SK-N-MC (cell line): ENCODE measurements around the gene ZBTB9.
"Not testable (repeated sequence)": the region's sequence is repeated elsewhere in the genome, so short reads cannot be mapped to it uniquely, and the experiment has no call there.

Experiments
- DNase-seq: peaks from one replicate; pipeline ENCODE4 v3.0.0-alpha.2; 2011; ENCODE audit warnings: low read depth, low spot score
- H3K27ac ChIP-seq: fragments of 200-600 bp; sonication (generic); 2 replicates; pipeline ENCODE4 v1.5.1; 2016; ENCODE audit warnings: mixed run types
- H3K36me3 ChIP-seq: fragments of 200-600 bp; sonication (generic); 2 replicates; pipeline ENCODE4 v1.6.1; 2017; ENCODE audit warnings: antibody characterized with exemption, low read length, mixed read lengths; ENCODE audit not compliant: insufficient read depth
- H3K4me3 ChIP-seq: fragments of 200-600 bp; sonication (generic); 2 replicates; pipeline ENCODE4 v1.5.1; 2016
- H3K9ac ChIP-seq: fragments of 200-600 bp; sonication (generic); 2 replicates; pipeline ENCODE4 v1.8.0; 2017; ENCODE audit warnings: mixed run types, mixed read lengths; ENCODE audit not compliant: insufficient read length
- H3K9me3 ChIP-seq: fragments of 200-600 bp; sonication (generic); 2 replicates; pipeline ENCODE4 v1.6.1; 2017; ENCODE audit warnings: low read depth, mild to moderate bottlenecking, antibody characterized with exemption, low read length, moderate library complexity, mixed read lengths
- EZH2 ChIP-seq: fragments of 200-600 bp; sonication (generic); IDR thresholded peaks from one replicate; pipeline ENCODE4 v1.6.1; 2017; ENCODE audit warnings: antibody characterized with exemption
- FOXP2 ChIP-seq: optimal IDR thresholded peaks from 2 replicates; pipeline ENCODE3; 2011; ENCODE audit warnings: mild to moderate bottlenecking, moderate library complexity; ENCODE audit not compliant: insufficient read depth; ENCODE audit errors: extremely low read length, control extremely low read depth
- POLR2AphosphoS5 ChIP-seq: IDR thresholded peaks from 2 replicates; pipeline ENCODE4 v1.6.1; 2012; ENCODE audit warnings: mild to moderate bottlenecking, low read depth, low read length, borderline replicate concordance

The ZBTB9 gene

GRCh38 chr6:33469661-33470060, 15.3 kb downstream of the ZBTB9 start:
- H3K9me3 ChIP-seq = no peaks in the 10 kb centered on the region
- TF ChIP-seq FOXP2 (no peak), EZH2 (no peak), POLR2AphosphoS5 (no peak)
- H3K9ac ChIP-seq = no peak overlapping the region
- DNase-seq = no peak
- no peaks in the 10 kb centered on the region for H3K36me3 ChIP-seq
- H3K4me3 ChIP-seq = no peak overlapping the region
- H3K27ac ChIP-seq = no peak overlapping the region

GRCh38 chr6:33477864-33478263, 23.5 kb downstream of the ZBTB9 start:
- no peak for DNase-seq
- no peak overlapping the region for H3K9ac ChIP-seq
- no peaks in the 10 kb centered on the region for H3K36me3 ChIP-seq
- H3K4me3 ChIP-seq = no peak overlapping the region
- TF ChIP-seq EZH2 (no peak), FOXP2 (no peak), POLR2AphosphoS5 (no peak)
- no peak overlapping the region for H3K27ac ChIP-seq
- H3K9me3 ChIP-seq = no peaks in the 10 kb centered on the region

- TF ChIP-seq POLR2AphosphoS5 (no peak), FOXP2 (no peak), EZH2 (no peak)
- H3K9ac ChIP-seq = no peak overlapping the region
- no peaks in the 10 kb centered on the region for H3K36me3 ChIP-seq
Measured at GRCh38 chr6:33481192-33481591, 26.8 kb downstream of the ZBTB9 start.

GRCh38 chr6:33482620-33483019, 28.2 kb downstream of the ZBTB9 start:
- H3K9me3 ChIP-seq, DNase-seq, H3K4me3 ChIP-seq, H3K9ac ChIP-seq, H3K36me3 ChIP-seq, H3K27ac ChIP-seq: not testable (repeated sequence)

More at GRCh38 chr6:33481192-33481591, 26.8 kb downstream of the ZBTB9 start:
- DNase-seq = no peak
- no peaks in the 10 kb centered on the region for H3K9me3 ChIP-seq
- H3K4me3 ChIP-seq = no peak overlapping the region
- H3K27ac ChIP-seq = no peak overlapping the region

- Histone ChIP-seq H3K9ac (no peak overlapping the region), H3K27ac (no peak overlapping the region), H3K4me3 (no peak overlapping the region), H3K36me3 (no peaks in the 10 kb centered on the region), H3K9me3 (no peaks in the 10 kb centered on the region)
- TF ChIP-seq EZH2 = no peak
- TF ChIP-seq FOXP2 = no peak
- TF ChIP-seq POLR2AphosphoS5 = no peak
- no peak for DNase-seq
Measured at GRCh38 chr6:33483678-33484077, 29.3 kb downstream of the ZBTB9 start.

GRCh38 chr6:33484673-33485262, 30.4 kb downstream of the ZBTB9 start:
- not testable (repeated sequence) for DNase-seq, H3K9me3 ChIP-seq, H3K27ac ChIP-seq, H3K36me3 ChIP-seq, H3K4me3 ChIP-seq, H3K9ac ChIP-seq

- H3K27ac ChIP-seq, H3K36me3 ChIP-seq, H3K4me3 ChIP-seq, DNase-seq, H3K9me3 ChIP-seq, H3K9ac ChIP-seq: not testable (repeated sequence)
Measured at GRCh38 chr6:33485680-33486079, 31.3 kb downstream of the ZBTB9 start.

GRCh38 chr6:33488339-33488738, 34.0 kb downstream of the ZBTB9 start:
- TF ChIP-seq FOXP2 (no peak), POLR2AphosphoS5 (no peak), EZH2 (no peak)
- Histone ChIP-seq H3K36me3 (no peaks in the 10 kb centered on the region), H3K9ac (no peak overlapping the region), H3K4me3 (no peak overlapping the region), H3K9me3 (no peaks in the 10 kb centered on the region), H3K27ac (no peak overlapping the region)
- no peak for DNase-seq

- DNase-seq = no peak
- Histone ChIP-seq H3K9ac (no peak overlapping the region), H3K36me3 (no peaks in the 10 kb centered on the region), H3K4me3 (no peak overlapping the region), H3K9me3 (no peaks in the 10 kb centered on the region), H3K27ac (no peak overlapping the region)
- TF ChIP-seq POLR2AphosphoS5 (no peak), FOXP2 (no peak), EZH2 (no peak)
Measured at GRCh38 chr6:33490198-33490597, 35.8 kb downstream of the ZBTB9 start.

GRCh38 chr6:33490621-33491020, 36.2 kb downstream of the ZBTB9 start:
- TF ChIP-seq EZH2 (no peak), FOXP2 (no peak), POLR2AphosphoS5 (no peak)
- no peak for DNase-seq
- Histone ChIP-seq H3K27ac (no peak overlapping the region), H3K4me3 (no peak overlapping the region), H3K36me3 (no peaks in the 10 kb centered on the region), H3K9ac (no peak overlapping the region), H3K9me3 (no peaks in the 10 kb centered on the region)
